ENCODE results near the gene FAM153A. TPM values are rescaled to one million over a fixed set of nuclear protein-coding genes. Genes with fewer than 3 reads are reported as not detected.
"Not testable (repeated sequence)": the region's sequence is repeated elsewhere in the genome, so short reads cannot be mapped to it uniquely, and the experiment has no call there.

FAM153A gene
- total RNA-seq, 1 donor from 2014 or later: 1.0 TPM

DNA sequence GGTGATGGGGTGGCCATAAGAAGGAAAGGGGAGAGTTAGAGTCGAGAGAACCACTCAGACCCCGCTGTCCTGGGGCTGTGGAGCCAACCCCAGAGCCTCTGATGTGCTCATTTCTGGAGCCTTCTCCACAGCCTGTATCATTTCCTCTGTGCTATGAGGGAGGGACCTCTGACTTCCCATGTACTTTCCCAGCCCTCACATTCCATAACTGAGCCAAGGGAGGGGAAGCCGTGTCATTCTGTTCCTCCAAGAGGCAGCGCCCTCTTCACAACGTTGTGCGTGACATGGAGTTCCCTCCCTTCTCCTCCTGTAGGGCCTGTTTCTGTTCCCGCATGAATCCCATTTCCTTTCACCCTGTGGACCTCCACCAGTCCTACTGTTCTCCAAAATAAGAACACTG, 57.8 kb downstream of the FAM153A start:
- DNase-seq: not testable (repeated sequence)

DNA sequence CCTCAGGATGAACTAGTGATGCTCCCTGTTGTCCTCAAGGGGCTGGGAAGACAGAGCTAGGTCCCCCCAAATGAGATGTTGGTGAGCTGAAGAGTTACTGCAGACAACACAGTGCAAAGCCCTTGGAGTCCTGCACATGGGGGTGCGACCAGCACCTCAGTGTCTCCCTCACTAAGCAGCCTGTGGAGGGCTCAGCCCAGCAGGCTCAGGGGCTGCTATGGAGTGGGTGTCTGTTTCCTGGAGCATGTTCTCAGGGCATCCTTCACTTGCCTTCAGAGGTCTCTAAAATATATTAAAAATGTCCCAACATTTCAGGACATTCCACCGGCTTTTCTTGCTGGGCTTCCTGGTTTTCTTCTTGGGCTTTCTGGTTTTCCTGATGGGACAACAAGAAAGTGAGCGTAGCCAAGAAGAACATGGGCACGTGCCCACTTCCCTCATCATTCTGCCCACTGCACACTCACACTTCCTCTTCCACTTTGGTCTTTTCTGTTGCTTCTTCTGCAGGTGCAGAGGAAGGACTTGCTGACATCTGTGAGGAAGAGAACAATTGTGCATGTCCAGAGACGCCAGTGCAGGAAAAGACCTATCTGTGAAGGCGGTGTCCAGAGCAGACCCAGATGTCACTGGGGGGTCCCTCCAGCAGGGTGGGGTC, 58.7 kb downstream of the FAM153A start:
- DNase-seq: not testable (repeated sequence)

DNA sequence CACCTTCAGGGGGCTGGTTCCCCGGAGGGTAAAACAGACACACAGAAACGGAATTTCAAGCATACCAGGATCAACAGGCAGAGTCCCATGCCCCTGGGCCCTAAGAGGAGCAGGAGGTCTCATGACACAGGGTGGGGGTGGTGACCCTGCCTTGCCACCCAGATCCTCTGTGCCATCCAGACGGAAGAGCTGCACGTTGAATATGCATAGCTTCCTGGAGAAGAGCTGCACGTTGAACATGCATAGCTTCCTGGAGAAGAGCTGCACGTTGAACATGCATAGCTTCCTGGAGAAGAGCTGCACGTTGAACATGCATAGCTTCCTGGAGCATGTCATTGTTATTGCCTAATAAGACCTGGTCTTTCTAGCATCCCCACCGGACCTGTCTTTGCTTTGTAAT, 59.9 kb downstream of the FAM153A start:
- DNase-seq: not testable (repeated sequence)

DNA sequence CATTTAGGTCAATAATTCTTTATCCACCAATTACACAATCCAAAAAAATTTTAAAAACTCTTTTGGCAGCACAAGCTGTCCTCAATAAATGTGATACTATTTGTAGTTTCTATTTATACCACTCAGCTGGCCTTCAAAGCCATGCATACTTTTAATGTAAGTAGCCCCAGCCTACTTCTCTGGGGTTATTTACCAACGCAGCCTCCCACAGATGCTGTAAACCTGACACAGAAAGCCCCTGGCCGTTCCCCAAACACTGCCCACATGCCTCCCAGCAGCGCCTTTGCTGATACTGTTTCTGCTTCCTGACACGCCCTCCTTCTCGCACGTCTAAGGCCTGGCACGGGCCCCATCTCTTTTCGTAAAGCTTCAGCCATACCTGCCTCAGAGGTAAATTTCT, 62.7 kb downstream of the FAM153A start:
- not testable (repeated sequence) for DNase-seq

DNA sequence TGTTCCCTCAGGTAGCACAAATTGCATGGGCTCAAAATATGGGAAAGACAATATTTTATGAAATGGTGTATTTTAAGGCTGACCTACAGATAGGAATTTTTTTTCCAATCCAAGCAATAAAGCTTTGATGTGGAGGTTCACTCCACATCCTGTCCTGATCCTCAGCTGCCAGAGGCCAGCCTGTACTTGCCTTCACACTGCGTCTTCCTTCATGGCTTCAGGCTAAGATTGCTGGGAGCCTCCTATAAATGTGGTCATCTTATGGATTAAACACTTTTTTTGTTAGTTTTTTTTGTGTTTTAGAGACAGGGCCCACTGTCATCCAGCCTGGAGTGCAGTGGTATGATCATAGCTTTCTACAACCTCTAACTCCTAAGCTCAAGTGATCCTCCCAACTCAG, 67.3 kb downstream of the FAM153A start:
- DNase-seq: not testable (repeated sequence)

DNA sequence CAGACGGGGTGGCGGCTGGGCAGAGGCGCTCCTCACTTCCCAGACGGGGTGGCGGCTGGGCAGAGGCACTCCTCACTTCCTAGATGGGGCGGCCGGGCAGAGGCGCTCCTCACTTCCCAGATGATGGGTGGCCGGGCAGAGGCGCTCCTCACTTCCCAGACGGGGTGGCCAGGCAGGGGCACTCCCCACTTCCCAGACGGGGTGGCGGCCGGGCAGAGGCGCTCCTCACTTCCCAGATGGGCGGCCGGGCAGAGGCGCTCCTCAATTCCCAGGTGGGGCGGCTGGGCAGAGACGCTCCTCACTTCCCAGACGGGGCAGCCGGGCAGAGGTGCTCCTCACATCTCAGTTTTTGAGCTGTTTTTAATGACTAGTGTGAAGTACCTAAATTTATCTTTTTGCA, 86.6 kb downstream of the FAM153A start:
- not testable (repeated sequence) for DNase-seq

DNA sequence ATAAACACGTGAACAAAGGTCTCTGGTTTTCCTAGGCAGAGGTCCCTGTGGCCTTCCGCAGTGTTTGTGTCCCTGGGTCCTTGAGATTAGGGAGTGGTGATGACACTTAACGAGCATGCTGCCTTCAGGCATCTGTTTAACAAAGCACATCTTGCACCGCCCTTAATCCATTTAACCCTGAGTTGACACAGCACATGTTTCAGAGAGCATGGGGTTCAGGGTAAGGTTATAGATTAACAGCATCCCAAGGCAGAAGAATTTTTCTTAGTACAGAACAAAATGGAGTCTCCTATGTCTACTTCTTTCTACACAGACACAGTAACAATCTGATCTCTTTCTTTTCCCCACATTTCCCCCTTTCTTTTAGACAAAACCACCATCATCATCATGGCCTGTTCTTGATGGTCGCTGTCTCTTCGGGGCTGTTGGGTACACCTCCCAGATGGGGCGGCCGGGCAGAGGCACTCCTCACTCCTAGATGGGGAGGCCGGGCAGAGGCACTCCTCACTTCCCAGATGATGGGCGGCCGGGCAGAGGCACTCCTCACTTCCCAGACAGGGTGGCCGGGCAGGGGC, 87.3 kb downstream of the FAM153A start:
- DNase-seq: not testable (repeated sequence)

DNA sequence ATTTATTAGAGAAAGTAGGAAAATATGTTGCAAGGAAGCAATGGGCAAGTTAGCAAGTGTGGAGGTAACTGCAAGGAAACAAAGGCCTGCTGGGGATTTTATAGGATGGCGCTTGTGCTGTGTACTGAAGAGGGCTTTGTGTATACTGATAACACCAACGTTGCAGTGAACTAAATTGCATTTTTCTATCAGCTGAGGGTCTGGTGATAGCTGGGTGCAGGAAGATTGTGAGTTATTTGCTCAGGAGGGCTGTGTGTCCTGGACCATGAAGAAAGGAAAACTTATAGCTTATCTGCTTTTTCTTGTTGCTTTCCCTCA, 88.2 kb downstream of the FAM153A start:
- not testable (repeated sequence) for DNase-seq

DNA sequence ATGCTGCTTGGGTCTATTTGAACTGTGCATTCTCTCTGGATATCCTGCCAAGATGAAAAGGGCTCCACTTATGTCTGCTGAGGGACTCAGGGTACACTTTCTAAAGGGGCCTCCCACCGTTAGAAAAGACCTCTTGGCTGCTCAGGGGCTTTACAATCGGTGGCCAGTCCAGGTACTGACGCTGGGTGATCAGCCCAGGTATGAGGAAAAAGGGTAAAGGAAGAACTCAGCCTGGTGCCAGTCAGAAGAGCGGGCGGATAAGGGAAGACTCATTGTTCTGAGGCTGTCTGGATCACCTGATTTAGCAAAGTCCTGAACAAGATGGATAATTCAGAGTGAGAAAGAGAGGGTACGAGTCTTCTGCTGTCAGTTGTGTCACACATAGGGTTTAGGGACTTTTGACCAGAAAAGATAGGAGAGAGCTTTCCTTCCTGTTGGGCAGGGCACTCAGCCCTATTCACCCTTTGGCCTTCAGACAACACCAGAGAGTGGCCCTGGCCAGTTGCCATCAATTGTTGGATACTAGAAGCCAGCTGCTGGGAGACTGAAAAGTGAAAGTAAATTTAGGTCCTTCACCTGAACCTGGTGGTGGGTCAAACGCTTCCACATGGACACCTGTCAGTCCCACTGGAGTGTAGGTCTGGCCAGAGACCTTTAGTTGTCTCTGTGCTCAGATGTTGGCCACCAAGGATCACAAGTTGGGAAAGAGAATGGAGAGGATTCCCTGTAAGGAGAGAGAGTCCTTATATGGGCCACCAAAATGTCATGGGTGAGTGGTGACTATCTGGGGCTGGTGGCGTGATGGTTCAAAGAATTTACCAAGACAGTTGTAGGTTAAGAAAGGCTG, 88.8 kb downstream of the FAM153A start:
- not testable (repeated sequence) for DNase-seq

DNA sequence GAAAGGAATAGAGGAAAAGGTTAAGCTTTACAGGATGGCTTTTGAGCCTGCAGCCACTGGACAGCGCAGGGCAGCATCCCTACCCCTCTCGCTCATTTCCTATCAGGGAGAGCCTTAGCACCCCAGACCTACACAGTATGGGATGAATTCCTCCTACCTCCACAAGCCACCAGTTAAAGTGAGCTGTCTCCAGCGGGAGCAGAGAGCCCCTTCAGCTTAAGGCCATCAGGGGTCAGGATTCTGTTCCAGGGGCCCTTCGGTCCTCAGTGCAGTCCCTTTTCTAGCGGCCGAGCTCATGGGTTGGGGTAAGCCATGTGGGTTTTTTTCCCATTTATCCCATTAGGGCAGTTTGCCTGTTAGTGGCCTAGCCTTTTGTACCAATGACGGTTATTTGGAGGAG, 89.7 kb downstream of the FAM153A start:
- not testable (repeated sequence) for DNase-seq

DNA sequence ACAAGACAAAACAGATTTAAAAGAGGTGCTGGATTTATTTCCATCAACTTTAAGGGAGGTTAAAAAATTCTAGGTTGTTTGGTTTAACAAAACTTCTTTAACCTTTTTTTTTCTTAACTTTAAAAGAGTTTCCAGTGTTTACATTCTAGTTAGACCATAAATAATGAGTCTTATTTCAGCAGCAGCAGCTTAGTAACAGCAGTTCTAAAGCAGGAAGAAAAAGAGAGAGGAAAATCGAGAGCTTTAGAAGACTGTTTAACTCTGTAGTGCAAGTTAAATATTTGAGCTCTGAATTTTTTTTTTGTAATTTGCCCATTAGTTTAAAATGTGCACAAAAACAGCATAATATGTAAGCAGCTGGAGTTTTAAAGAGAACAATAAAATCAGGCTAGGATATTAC, 90.2 kb downstream of the FAM153A start:
- DNase-seq: not testable (repeated sequence)

DNA sequence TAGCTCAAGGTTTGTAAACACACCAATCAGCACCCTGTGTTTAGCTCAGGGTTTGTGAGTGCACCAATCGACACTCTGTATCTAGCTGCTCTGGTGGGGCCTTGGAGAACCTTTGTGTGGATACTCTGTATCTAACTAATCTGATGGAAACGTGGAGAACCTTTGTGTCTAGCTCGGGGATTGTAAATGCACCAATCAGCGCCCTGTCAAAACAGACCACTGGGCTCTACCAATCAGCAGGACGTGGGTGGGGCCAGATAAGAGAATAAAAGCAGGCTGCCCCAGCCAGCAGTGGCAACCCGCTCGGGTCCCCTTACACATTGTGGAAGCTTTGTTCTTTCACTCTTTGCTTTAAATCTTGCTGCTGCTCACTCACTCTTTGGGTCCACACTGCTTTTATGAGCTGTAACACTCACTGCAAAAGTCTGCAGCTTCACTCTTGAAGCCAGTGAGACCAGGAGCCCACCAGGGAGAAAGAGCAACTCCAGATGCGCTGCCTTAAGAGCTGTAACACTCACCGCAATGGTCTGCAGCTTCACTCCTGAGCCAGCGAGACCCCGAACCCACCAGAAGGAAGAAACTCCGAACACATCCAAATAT, 93.6 kb downstream of the FAM153A start:
- not testable (repeated sequence) for DNase-seq

DNA sequence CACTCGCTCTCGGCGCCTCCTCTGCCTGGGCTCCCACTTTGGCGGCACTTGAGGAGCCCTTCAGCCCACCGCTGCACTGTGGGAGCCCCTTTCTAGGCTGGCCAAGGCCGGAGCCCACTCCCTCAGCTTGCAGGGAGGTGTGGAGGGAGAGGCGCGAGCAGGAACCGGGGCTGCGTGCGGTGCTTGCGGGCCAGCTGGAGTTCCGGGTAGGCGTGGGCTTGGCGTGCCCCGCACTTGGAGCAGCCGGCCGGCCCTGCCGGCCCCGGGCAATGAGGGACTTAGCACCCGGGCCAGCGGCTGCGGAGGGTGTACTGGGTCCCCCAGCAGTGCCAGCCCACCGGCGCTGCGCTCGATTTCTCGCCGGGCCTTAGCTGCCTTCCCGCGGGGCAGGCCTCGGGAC, 94.6 kb downstream of the FAM153A start:
- not testable (repeated sequence) for DNase-seq

DNA sequence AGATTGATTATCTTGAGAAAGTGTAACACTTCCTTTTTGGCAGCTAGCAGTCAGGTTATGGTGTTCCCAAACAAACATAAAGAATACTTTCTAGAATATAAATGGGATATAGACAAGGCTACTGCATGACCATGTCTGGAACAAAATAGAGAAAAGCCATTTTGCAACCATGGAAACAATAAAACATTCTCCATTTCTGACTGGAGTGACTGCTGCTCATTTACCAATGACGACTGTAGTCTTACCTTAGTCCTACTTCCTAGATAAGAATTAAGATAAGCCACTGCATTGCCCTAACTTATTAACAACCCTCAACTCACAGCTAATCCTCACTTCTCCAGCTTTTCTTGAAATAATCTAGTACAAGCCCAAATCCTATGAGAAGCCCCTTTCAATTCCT, 100.8 kb downstream of the FAM153A start:
- not testable (repeated sequence) for DNase-seq

Other genes starting within 250 kb of the FAM153A start
- gene FAM193B, start 228.3 kb downstream of the FAM153A start, total RNA-seq: 28.1 TPM
- gene TMED9, start 190.7 kb downstream of the FAM153A start, total RNA-seq: 91.9 TPM
- gene B4GALT7, start 182.8 kb downstream of the FAM153A start, total RNA-seq: 14.5 TPM
- gene PROP1, start 213.3 kb upstream of the FAM153A start, total RNA-seq: not detected